ENCODE data around the gene PHPT1.
"Not testable (repeated sequence)": the region's sequence is repeated elsewhere in the genome, so short reads cannot be mapped to it uniquely, and the experiment has no call there.

Gene PHPT1

GRCh38 chr9:136875155-136875554 is 25.9 kb downstream of the PHPT1 start:
- no peak for DNase-seq
- no peak overlapping the region for H3K27ac Mint-ChIP-seq
- H3K4me1 Mint-ChIP-seq (ENCODE audit: low read depth in 2 of 2) = no peaks in the 10 kb centered on the region
- ATAC-seq (replicated peaks) = no peak
- no peak overlapping the region for H3K4me3 Mint-ChIP-seq
- H3K27me3 Mint-ChIP-seq = no peaks in the 10 kb centered on the region
- H3K9me3 Mint-ChIP-seq = no peaks in the 10 kb centered on the region
- H3K36me3 Mint-ChIP-seq (ENCODE audit: insufficient read depth) = no peaks in the 10 kb centered on the region

- no peak for ATAC-seq (replicated peaks)
These were observed 27.3 kb downstream of the PHPT1 start for GRCh38 chr9:136876476-136876875.

GRCh38 chr9:136880651-136881050 is 31.4 kb downstream of the PHPT1 start:
- H3K27me3 Mint-ChIP-seq = no peaks in the 10 kb centered on the region
- no peak overlapping the region for H3K27ac Mint-ChIP-seq
- DNase-seq (no peak), ATAC-seq (replicated peaks) (no peak)
- H3K36me3 Mint-ChIP-seq (ENCODE audit: insufficient read depth) = peaks cover 14% of the 10 kb centered on the region
- peaks cover 15 to 20% of the 10 kb centered on the region in 2 donors for H3K4me1 Mint-ChIP-seq (ENCODE audit: low read depth in 2 of 2)
- no peaks in the 10 kb centered on the region for H3K9me3 Mint-ChIP-seq
- peak overlapping the region; percentile 43 to 65 for H3K4me3 Mint-ChIP-seq

More at GRCh38 chr9:136876476-136876875, 27.3 kb downstream of the PHPT1 start:
- Mint-ChIP-seq H3K27ac (no peak overlapping the region), H3K36me3 (ENCODE audit: insufficient read depth) (no peaks in the 10 kb centered on the region), H3K9me3 (no peaks in the 10 kb centered on the region), H3K4me3 (no peak overlapping the region), H3K4me1 (ENCODE audit: low read depth in 2 of 2) (peaks cover 1 to 4% of the 10 kb centered on the region in 2 donors), H3K27me3 (no peaks in the 10 kb centered on the region)
- DNase-seq = no peak

- Mint-ChIP-seq H3K27ac (peak overlapping the region; percentile 85 to 90), H3K36me3 (ENCODE audit: insufficient read depth) (peaks cover 18% of the 10 kb centered on the region), H3K4me3 (peak overlapping the region; percentile 76 to 84), H3K27me3 (no peaks in the 10 kb centered on the region), H3K9me3 (no peaks in the 10 kb centered on the region), H3K4me1 (ENCODE audit: low read depth in 2 of 2) (peaks cover 15 to 20% of the 10 kb centered on the region in 2 donors)
- ATAC-seq (replicated peaks) (no peak), DNase-seq (no peak)
These were observed 32.5 kb downstream of the PHPT1 start for GRCh38 chr9:136881691-136882108.

- peak overlapping the region; percentile 76 to 84 for H3K4me3 Mint-ChIP-seq
- H3K4me1 Mint-ChIP-seq (ENCODE audit: low read depth in 2 of 2) = peaks cover 20 to 23% of the 10 kb centered on the region in 2 donors
- H3K27ac Mint-ChIP-seq = peak overlapping the region; percentile 85 to 90
These were observed 33.1 kb downstream of the PHPT1 start for GRCh38 chr9:136882109-136882946.

GRCh38 chr9:136882947-136883283 is 33.7 kb downstream of the PHPT1 start:
- peak overlapping the region; percentile 76 to 84 for H3K4me3 Mint-ChIP-seq
- not testable (repeated sequence) for H3K9me3 Mint-ChIP-seq; H3K27me3 Mint-ChIP-seq; DNase-seq; ATAC-seq (replicated peaks)
- H3K36me3 Mint-ChIP-seq (ENCODE audit: insufficient read depth) = peaks cover 25% of the 10 kb centered on the region
- H3K4me1 Mint-ChIP-seq (ENCODE audit: low read depth in 2 of 2) = peaks cover 23 to 24% of the 10 kb centered on the region in 2 donors
- H3K27ac Mint-ChIP-seq = peak overlapping the region; percentile 85 to 90

More at GRCh38 chr9:136882109-136882946, 33.1 kb downstream of the PHPT1 start:
- H3K36me3 Mint-ChIP-seq (ENCODE audit: insufficient read depth) = peaks cover 23% of the 10 kb centered on the region
- H3K9me3 Mint-ChIP-seq = no peaks in the 10 kb centered on the region
- no peaks in the 10 kb centered on the region for H3K27me3 Mint-ChIP-seq
- DNase-seq (peak; percentile 72 to 73 (median 72)), ATAC-seq (replicated peaks) (peak; percentile 60)

- not testable (repeated sequence) for H3K27ac Mint-ChIP-seq
These were observed 34.5 kb downstream of the PHPT1 start for GRCh38 chr9:136883670-136884069.

GRCh38 chr9:136885950-136886578 is 36.9 kb downstream of the PHPT1 start, which contains the start of gene TRAF2:
TRAF2 (plus strand) TSS chr9:136886516; CDS start chr9:136898741, 12,225 bp downstream.
- Mint-ChIP-seq H3K36me3 (ENCODE audit: insufficient read depth) (peaks cover 30% of the 10 kb centered on the region), H3K4me1 (ENCODE audit: low read depth in 2 of 2) (peaks cover 26 to 27% of the 10 kb centered on the region in 2 donors), H3K27ac (peak within 1 kb of the TSS; percentile 89 to 97), H3K9me3 (no peaks in the 10 kb centered on the region), H3K4me3 (peak within 1 kb of the TSS; percentile 80 to 84), H3K27me3 (no peaks in the 10 kb centered on the region)
- peak; percentile 94 to 97 (median 94) for DNase-seq
- peak; percentile 85 for ATAC-seq (replicated peaks)

More at GRCh38 chr9:136883670-136884069, 34.5 kb downstream of the PHPT1 start:
- not testable (repeated sequence) for DNase-seq; H3K27me3 Mint-ChIP-seq; H3K4me3 Mint-ChIP-seq; ATAC-seq (replicated peaks); H3K9me3 Mint-ChIP-seq
- Mint-ChIP-seq H3K4me1 (ENCODE audit: low read depth in 2 of 2) (peaks cover 27 to 28% of the 10 kb centered on the region in 2 donors), H3K36me3 (ENCODE audit: insufficient read depth) (peaks cover 25% of the 10 kb centered on the region)

GRCh38 chr9:136886610-136887597 is 37.7 kb downstream of the PHPT1 start:
- peak; percentile 20 to 71 (median 69) for DNase-seq
- Mint-ChIP-seq H3K36me3 (ENCODE audit: insufficient read depth) (peaks cover 37% of the 10 kb centered on the region), H3K27me3 (no peaks in the 10 kb centered on the region), H3K27ac (peak overlapping the region; percentile 89 to 97), H3K4me1 (ENCODE audit: low read depth in 2 of 2) (peaks cover 20 to 22% of the 10 kb centered on the region in 2 donors), H3K4me3 (peak overlapping the region; percentile 80 to 84), H3K9me3 (no peaks in the 10 kb centered on the region)
- peak; percentile 55 for ATAC-seq (replicated peaks)

GRCh38 chr9:136888454-136888853 is 39.2 kb downstream of the PHPT1 start:
- Mint-ChIP-seq H3K9me3 (no peaks in the 10 kb centered on the region), H3K27me3 (no peaks in the 10 kb centered on the region), H3K4me3 (no peak overlapping the region), H3K4me1 (ENCODE audit: low read depth in 2 of 2) (peaks cover 13 to 15% of the 10 kb centered on the region in 2 donors), H3K27ac (peak overlapping the region in 1 of 2 donors; percentile 97), H3K36me3 (ENCODE audit: insufficient read depth) (peaks cover 30% of the 10 kb centered on the region)
- ATAC-seq (replicated peaks) (no peak), DNase-seq (no peak)

GRCh38 chr9:136889858-136890257 is 40.6 kb downstream of the PHPT1 start:
- ATAC-seq (replicated peaks) = no peak
- no peak overlapping the region for H3K4me3 Mint-ChIP-seq
- H3K27me3 Mint-ChIP-seq = no peaks in the 10 kb centered on the region
- peaks cover 36% of the 10 kb centered on the region for H3K36me3 Mint-ChIP-seq (ENCODE audit: insufficient read depth)
- peaks cover 20 to 24% of the 10 kb centered on the region in 2 donors for H3K4me1 Mint-ChIP-seq (ENCODE audit: low read depth in 2 of 2)
- peak overlapping the region in 1 of 2 donors; percentile 67 for H3K27ac Mint-ChIP-seq
- no peaks in the 10 kb centered on the region for H3K9me3 Mint-ChIP-seq
- DNase-seq = no peak

GRCh38 chr9:136890661-136891060 is 41.5 kb downstream of the PHPT1 start:
- H3K4me3 Mint-ChIP-seq = no peak overlapping the region
- H3K27ac Mint-ChIP-seq = no peak overlapping the region
- ATAC-seq (replicated peaks) (no peak), DNase-seq (no peak)
- H3K4me1 Mint-ChIP-seq (ENCODE audit: low read depth in 2 of 2) = peaks cover 21 to 24% of the 10 kb centered on the region in 2 donors
- no peaks in the 10 kb centered on the region for H3K27me3 Mint-ChIP-seq
- no peaks in the 10 kb centered on the region for H3K9me3 Mint-ChIP-seq
- H3K36me3 Mint-ChIP-seq (ENCODE audit: insufficient read depth) = peaks cover 30% of the 10 kb centered on the region

GRCh38 chr9:136896027-136896426 is 46.8 kb downstream of the PHPT1 start:
- Mint-ChIP-seq H3K27me3 (no peaks in the 10 kb centered on the region), H3K4me1 (ENCODE audit: low read depth in 2 of 2) (peaks cover 23 to 27% of the 10 kb centered on the region in 2 donors), H3K4me3 (no peak overlapping the region), H3K9me3 (no peaks in the 10 kb centered on the region), H3K36me3 (ENCODE audit: insufficient read depth) (peaks cover 34% of the 10 kb centered on the region), H3K27ac (no peak overlapping the region)
- ATAC-seq (replicated peaks) (no peak), DNase-seq (no peak)

Measured in effector memory CD8-positive, alpha-beta T cell (primary cell).